K562 (cell line): ENCODE results near the gene CTAGE9. TPM values are rescaled to one million over a fixed set of nuclear protein-coding genes. Genes with fewer than 3 reads are reported as not detected.

ENCODE experiments used
- ARID4B ChIP-seq: sonication (generic); formaldehyde crosslinking; IDR thresholded peaks from 2 replicates; pipeline ENCODE4 v1.8.0; 2022; ENCODE audit warnings: mild to moderate bottlenecking, missing genetic modification reagents
- BCL6 ChIP-seq: fragments of 250-450 bp; sonication (Bioruptor Pico); IDR thresholded peaks from 2 replicates; pipeline ENCODE4 v1.4.0; 2020
- FUS ChIP-seq: fragments of 200-400 bp; formaldehyde crosslinking; optimal IDR thresholded peaks from 2 replicates; pipeline ENCODE3; 2017; ENCODE audit warnings: low read depth, low read length
- HDAC1 ChIP-seq, 2 experiments: fragments of 450-650 bp; IDR thresholded peaks; 2 replicates each; pipeline ENCODE4 v1.6.1; 2016 to 2017; ENCODE audit warnings: inconsistent platforms in 1 of 2, mild to moderate bottlenecking in 1 of 2, moderate library complexity in 1 of 2
- JUNB ChIP-seq: fragments of 450-650 bp; formaldehyde crosslinking; conservative IDR thresholded peaks from 2 replicates; pipeline ENCODE4 v1.4.0; 2020; ENCODE audit warnings: mild to moderate bottlenecking
- MTA1 ChIP-seq: fragments of 450-650 bp; IDR thresholded peaks from 2 replicates; pipeline ENCODE4 v1.6.1; 2017; ENCODE audit warnings: borderline replicate concordance
- NBN ChIP-seq: fragments of 450-650 bp; IDR thresholded peaks from 2 replicates; pipeline ENCODE4 v1.6.1; 2016; ENCODE audit warnings: low read depth, mild to moderate bottlenecking
- POLR2G ChIP-seq: fragments of 200-400 bp; formaldehyde crosslinking; IDR thresholded peaks from 2 replicates; pipeline ENCODE4 v1.6.1; 2017; ENCODE audit warnings: low read depth, mild to moderate bottlenecking, antibody characterized with exemption, low read length, moderate library complexity
- RB1 ChIP-seq: fragments of 450-650 bp; IDR thresholded peaks from 2 replicates; pipeline ENCODE4 v1.6.1; 2017; ENCODE audit warnings: low read depth, mild to moderate bottlenecking
- ZFPM2 ChIP-seq: fragments of 250-450 bp; sonication (Bioruptor Pico); IDR thresholded peaks from 2 replicates; pipeline ENCODE4 v1.5.1; 2022; ENCODE audit warnings: mild to moderate bottlenecking
- ZNF707 ChIP-seq: fragments of 250-450 bp; sonication (Bioruptor Pico); conservative IDR thresholded peaks from 2 replicates; pipeline ENCODE4 v1.8.0; 2022; ENCODE audit warnings: inconsistent platforms, mild to moderate bottlenecking, moderate library complexity
- polyA plus RNA-seq, 8 experiments: library from polyadenylated mRNA; depleted of rRNA in 4 of 8; stranded (reverse) in 5 of 8; unstranded in 3 of 8; fragments of >200 nt; fragmentation: Nextera tagmentation in 2 of 8; fragmentation: Illumina TruSeq in 1 of 8; extraction: Ambion mirVana in 2 of 8; extraction: Trizol in 1 of 8; gene quantifications; 2 replicates each; pipeline versions ENCODE4 v1.2.1 to v1.2.3, GENCODE V29; 2011 to 2014; ENCODE audit warnings: inconsistent platforms in 1 of 8, missing spikeins in 1 of 8
- total RNA-seq, 7 experiments: library from RNA; depleted of rRNA in 6 of 7; stranded (reverse); fragments of >200 nt in 6 of 7; fragmentation: Illumina TruSeq in 2 of 7; extraction: Trizol in 2 of 7; gene quantifications; 2 replicates each; pipeline versions ENCODE4 v1.2.1 to v1.2.3, GENCODE V29; 2011 to 2021; ENCODE audit warnings: low replicate concordance in 1 of 7

Gene CTAGE9
- total and polyA plus RNA-seq, 9 of the 15 experiments (the other 6 are each of a cell fraction or from before 2014, with no cell fraction given): not detected

GRCh38 chr6:131730264-131730663 is 19.4 kb upstream of the CTAGE9 start (continued):
- TF ChIP-seq NBN (no peak), FUS (no peak), ZFPM2 (CRISPR knock-in tag) (no peak), BCL6 (CRISPR knock-in tag) (no peak), MTA1 (no peak), POLR2G (no peak), ZNF707 (CRISPR knock-in tag) (no peak), JUNB (CRISPR knock-in tag) (no peak), RB1 (no peak), HDAC1 (IDR thresholded peaks at IDR 0.05) (no peak), ARID4B (CRISPR knock-in tag) (no peak)
